GM12875 (cell line): ENCODE results near the gene MSLN.

Experiments
- H3K4me3 ChIP-seq: one replicate; pipeline ENCODE4 v1.5.1; 2011; ENCODE audit warnings: low read depth, low read length, control low read depth
- TF ChIP-seq, protein P1 (sequence below): IDR thresholded peaks from 2 replicates; pipeline ENCODE4 v1.5.1; 2011; ENCODE audit warnings: low read depth, mild to moderate bottlenecking, control low read depth, inconsistent platforms, low read length, moderate library complexity, borderline replicate concordance; ENCODE audit not compliant: insufficient read depth

The MSLN gene

DNA sequence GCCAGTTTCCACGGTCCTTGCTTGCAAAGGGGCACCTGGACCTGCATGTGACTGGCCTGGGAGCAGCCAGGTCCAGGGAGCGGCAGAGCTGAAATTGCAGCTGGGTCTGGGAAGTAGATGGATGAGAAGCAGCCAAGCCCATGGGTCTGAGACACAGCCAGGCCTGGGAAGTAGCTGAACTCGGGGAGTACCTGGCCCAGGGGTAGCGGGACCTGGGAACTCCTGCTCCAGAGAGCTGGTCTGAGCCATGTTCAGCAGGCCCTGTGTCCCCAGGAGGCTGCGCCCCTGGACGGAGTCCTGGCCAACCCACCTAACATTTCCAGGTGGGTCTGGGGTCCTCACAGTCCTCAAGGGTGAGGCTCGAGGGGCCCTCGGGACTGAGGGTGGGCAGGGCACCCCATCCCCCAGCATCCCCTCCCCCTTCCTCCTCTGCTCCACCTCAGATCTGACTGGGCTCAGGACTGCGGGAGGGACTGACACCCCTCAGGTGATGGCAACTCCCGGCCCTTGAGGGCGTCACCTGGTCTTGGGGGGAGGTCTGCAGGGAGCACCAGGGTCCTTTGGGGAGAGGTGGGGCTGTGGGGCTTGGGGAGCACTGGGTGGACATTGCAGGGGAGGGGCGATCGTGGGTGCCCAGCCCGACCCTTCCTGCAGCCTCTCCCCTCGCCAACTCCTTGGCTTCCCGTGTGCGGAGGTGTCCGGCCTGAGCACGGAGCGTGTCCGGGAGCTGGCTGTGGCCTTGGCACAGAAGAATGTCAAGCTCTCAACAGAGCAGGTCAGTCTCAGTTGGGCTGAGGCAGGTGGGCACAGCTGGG lies 3.0 kb downstream of the MSLN start:
- no peak overlapping the region for H3K4me3 ChIP-seq
- TF ChIP-seq, protein P1, sequence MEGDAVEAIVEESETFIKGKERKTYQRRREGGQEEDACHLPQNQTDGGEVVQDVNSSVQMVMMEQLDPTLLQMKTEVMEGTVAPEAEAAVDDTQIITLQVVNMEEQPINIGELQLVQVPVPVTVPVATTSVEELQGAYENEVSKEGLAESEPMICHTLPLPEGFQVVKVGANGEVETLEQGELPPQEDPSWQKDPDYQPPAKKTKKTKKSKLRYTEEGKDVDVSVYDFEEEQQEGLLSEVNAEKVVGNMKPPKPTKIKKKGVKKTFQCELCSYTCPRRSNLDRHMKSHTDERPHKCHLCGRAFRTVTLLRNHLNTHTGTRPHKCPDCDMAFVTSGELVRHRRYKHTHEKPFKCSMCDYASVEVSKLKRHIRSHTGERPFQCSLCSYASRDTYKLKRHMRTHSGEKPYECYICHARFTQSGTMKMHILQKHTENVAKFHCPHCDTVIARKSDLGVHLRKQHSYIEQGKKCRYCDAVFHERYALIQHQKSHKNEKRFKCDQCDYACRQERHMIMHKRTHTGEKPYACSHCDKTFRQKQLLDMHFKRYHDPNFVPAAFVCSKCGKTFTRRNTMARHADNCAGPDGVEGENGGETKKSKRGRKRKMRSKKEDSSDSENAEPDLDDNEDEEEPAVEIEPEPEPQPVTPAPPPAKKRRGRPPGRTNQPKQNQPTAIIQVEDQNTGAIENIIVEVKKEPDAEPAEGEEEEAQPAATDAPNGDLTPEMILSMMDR = no peak

DNA sequence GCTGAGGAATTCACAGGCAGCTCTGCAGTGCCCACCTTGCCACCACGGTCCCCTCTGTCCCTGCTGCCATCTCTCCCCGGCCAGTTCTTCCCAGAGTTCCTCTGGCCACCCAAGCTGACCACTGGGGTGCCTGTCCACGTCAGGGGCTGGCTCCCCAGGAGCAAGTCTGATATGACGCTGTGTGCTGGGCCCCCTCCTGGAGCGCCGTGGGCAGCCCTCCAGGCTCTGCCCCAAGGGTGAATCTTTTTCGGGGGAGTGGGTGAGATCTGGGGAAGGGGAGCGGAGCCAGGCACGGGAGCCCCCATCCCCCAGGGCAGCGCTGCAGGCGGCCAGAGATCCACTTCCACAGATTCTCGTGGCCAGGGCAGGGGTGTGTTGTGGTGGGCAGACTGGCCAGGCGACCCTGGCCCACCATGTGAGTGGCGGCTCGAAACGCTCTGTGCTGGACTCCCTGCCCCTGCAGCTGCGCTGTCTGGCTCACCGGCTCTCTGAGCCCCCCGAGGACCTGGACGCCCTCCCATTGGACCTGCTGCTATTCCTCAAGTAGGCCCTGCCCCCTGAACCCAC lies 3.7 kb downstream of the MSLN start:
- no peak overlapping the region for H3K4me3 ChIP-seq
- TF ChIP-seq, protein P1 = no peak

DNA sequence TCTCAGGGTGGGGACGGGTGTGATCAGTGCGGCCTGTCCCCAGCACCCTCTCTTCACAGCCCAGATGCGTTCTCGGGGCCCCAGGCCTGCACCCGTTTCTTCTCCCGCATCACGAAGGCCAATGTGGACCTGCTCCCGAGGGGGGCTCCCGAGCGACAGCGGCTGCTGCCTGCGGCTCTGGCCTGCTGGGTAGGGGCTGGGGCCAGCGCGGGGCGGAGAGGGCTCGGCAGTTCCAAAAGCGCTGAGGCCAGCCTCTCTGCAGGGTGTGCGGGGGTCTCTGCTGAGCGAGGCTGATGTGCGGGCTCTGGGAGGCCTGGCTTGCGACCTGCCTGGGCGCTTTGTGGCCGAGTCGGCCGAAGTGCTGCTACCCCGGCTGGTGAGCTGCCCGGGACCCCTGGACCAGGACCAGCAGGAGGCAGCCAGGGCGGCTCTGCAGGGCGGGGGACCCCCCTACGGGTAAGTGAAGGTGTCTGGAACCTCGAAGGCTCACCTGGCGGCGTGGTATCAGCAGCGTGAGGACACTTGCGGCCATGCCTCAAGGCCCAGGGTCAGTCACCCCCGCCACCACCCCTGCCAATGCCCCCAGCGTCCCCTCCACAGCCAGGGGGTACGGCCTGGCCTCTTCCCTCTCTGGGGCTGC lies 4.4 kb downstream of the MSLN start:
- TF ChIP-seq, protein P1 = no peak

DNA sequence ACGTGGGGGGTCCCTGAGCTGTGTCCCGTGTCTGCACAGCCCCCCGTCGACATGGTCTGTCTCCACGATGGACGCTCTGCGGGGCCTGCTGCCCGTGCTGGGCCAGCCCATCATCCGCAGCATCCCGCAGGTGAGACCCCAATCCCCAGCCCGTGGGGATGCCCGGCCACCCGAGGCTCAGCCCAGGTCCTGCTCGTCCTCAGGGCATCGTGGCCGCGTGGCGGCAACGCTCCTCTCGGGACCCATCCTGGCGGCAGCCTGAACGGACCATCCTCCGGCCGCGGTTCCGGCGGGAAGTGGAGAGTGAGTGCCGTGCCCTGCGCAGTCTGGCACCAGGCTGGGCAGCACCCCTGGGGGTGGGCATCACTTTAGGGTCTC lies 4.9 kb downstream of the MSLN start:
- no peak overlapping the region for H3K4me3 ChIP-seq
- TF ChIP-seq, protein P1 = no peak

More for the DNA sequence above, 4.4 kb downstream of the MSLN start:
- H3K4me3 ChIP-seq = no peak overlapping the region

DNA sequence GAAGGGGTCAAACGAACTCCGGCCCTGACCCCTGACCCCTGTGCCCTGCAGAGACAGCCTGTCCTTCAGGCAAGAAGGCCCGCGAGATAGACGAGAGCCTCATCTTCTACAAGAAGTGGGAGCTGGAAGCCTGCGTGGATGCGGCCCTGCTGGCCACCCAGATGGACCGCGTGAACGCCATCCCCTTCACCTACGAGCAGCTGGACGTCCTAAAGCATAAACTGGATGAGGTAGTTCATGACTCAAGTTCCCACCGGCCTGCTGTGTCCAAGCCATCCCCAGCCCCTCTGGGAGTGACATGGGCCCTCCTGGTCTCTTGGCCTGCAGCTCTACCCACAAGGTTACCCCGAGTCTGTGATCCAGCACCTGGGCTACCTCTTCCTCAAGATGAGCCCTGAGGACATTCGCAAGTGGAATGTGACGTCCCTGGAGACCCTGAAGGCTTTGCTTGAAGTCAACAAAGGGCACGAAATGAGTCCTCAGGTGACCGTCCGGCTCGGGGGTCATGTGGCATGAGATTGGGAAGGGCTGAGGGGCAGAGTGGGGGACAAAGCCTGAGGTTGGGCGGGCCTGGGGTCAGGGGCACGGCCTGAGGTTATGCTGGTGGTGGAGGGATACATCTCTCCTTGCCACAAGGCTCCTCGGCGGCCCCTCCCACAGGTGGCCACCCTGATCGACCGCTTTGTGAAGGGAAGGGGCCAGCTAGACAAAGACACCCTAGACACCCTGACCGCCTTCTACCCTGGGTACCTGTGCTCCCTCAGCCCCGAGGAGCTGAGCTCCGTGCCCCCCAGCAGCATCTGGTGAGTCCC lies 5.7 kb downstream of the MSLN start:
- H3K4me3 ChIP-seq = no peak overlapping the region
- TF ChIP-seq, protein P1 = no peak

DNA sequence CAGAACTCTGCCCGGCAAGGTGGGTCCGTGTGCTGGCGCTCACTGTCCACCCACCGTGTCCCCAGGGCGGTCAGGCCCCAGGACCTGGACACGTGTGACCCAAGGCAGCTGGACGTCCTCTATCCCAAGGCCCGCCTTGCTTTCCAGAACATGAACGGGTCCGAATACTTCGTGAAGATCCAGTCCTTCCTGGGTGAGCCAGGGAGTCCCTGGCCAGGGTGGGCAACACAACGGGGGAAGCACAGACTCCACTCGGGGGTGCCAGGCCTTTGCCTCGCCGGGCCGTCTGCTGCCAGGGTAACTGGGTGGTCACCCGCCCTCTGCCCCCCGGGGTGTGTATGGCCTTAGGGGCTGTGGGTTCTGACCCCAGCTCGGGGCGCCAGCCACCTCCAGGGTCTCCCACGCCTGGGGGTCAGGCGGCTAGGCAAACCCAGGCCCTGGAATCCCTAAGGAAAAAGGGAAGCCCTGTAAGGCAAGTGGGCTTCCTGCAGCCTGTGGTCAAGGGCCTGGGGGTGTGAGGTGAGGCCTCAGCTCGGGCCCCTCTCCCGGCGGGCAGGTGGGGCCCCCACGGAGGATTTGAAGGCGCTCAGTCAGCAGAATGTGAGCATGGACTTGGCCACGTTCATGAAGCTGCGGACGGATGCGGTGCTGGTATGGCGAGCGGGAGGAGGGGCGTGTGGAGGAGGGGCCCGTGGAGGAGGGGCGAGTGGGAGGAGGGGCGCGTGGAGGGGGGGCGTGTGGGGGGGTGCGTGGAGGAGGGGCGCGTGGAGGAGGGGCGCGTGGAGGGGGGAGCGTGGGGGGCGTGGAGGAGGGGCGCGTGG lies 6.5 kb downstream of the MSLN start:
- H3K4me3 ChIP-seq = no peak overlapping the region

More for the DNA sequence above, 6.5 kb downstream of the MSLN start:
- TF ChIP-seq, protein P1 = no peak
